NCI-H460 (cell line): ENCODE data around the gene GRIK4. TPM values are rescaled to one million over a fixed set of nuclear protein-coding genes. Genes with fewer than 3 reads are reported as not detected.

ENCODE experiments used
- DNase-seq: peaks from one replicate; pipeline ENCODE4 v3.0.0-alpha.2; 2016; ENCODE audit warnings: low read depth; ENCODE audit errors: extremely low read depth
- total RNA-seq: library from RNA; depleted of rRNA; stranded (reverse); fragments of >200 nt; shearing (Covaris generic); gene quantifications from 2 replicates; pipeline ENCODE4 v1.2.3, GENCODE V29; 2014

The GRIK4 gene
- total RNA-seq, 1 experiment from 2014 or later = not detected

- no peak for DNase-seq
These were observed 282.4 kb downstream of the GRIK4 start for GRCh38 chr11:120793806-120794479.

- DNase-seq = no peak
These were observed 283.2 kb downstream of the GRIK4 start for GRCh38 chr11:120794748-120795147.

GRCh38 chr11:120795185-120795584 is 283.6 kb downstream of the GRIK4 start:
- no peak for DNase-seq

GRCh38 chr11:120797143-120797542 is 285.6 kb downstream of the GRIK4 start:
- no peak for DNase-seq

GRCh38 chr11:120798854-120799253 is 287.3 kb downstream of the GRIK4 start:
- DNase-seq = no peak

- DNase-seq = no peak
These were observed 288.7 kb downstream of the GRIK4 start for GRCh38 chr11:120800206-120800605.

GRCh38 chr11:120801801-120802689 is 290.5 kb downstream of the GRIK4 start:
- DNase-seq = peak; percentile 25

- DNase-seq = no peak
These were observed 294.5 kb downstream of the GRIK4 start for GRCh38 chr11:120805960-120806555.

- DNase-seq = peak; percentile 32
These were observed 296.0 kb downstream of the GRIK4 start for GRCh38 chr11:120807414-120808150.

- DNase-seq = no peak
These were observed 297.1 kb downstream of the GRIK4 start for GRCh38 chr11:120808616-120809050.

- DNase-seq = no peak
These were observed 298.7 kb downstream of the GRIK4 start for GRCh38 chr11:120810251-120810650.

GRCh38 chr11:120811199-120811598 is 299.7 kb downstream of the GRIK4 start:
- no peak for DNase-seq

GRCh38 chr11:120811731-120812130 is 300.2 kb downstream of the GRIK4 start:
- DNase-seq = no peak

- DNase-seq = no peak
These were observed 303.2 kb downstream of the GRIK4 start for GRCh38 chr11:120814531-120815318.

GRCh38 chr11:120815319-120816100 is 304.0 kb downstream of the GRIK4 start:
- no peak for DNase-seq

- DNase-seq = no peak
These were observed 304.6 kb downstream of the GRIK4 start for GRCh38 chr11:120816176-120816575.

GRCh38 chr11:120816711-120817110 is 305.2 kb downstream of the GRIK4 start:
- DNase-seq = no peak

- DNase-seq = no peak
These were observed 305.6 kb downstream of the GRIK4 start for GRCh38 chr11:120817158-120817557.

- no peak for DNase-seq
These were observed 306.5 kb downstream of the GRIK4 start for GRCh38 chr11:120818097-120818496.
